Esophagus squamous epithelium (tissue), 5 donors: ENCODE measurements around the gene UNC93A. TPM values are rescaled to one million over a fixed set of nuclear protein-coding genes. Genes with fewer than 3 reads are reported as not detected.
"Not testable (repeated sequence)": the region's sequence is repeated elsewhere in the genome, so short reads cannot be mapped to it uniquely, and the experiment has no call there.

ENCODE experiments used
- DNase-seq: peaks from one replicate; lab custom pipeline; 2025; lab: John Stamatoyannopoulos, UW
- H3K27ac ChIP-seq, 4 donors: fragments of 200-600 bp; sonication (generic); one replicate each; pipeline ENCODE4 v1.5.1; 2016 to 2019; ENCODE audit warnings: mild to moderate bottlenecking in 1 of 4
- H3K27me3 ChIP-seq, 4 donors: fragments of 200-600 bp; sonication (generic); 1 replicate in 3 of 4; 2 replicates in 1 of 4; pipeline versions ENCODE4 v1.5.1 to v1.6.0; 2017 to 2021; ENCODE audit warnings: antibody characterized with exemption in 1 of 4
- H3K36me3 ChIP-seq, 3 donors: fragments of 200-600 bp; sonication (generic); one replicate each; pipeline ENCODE4 v1.5.1; 2016 to 2019
- H3K4me1 ChIP-seq, 3 donors: fragments of 200-600 bp; sonication (generic); one replicate each; pipeline ENCODE4 v1.5.1; 2017 to 2019
- H3K4me3 ChIP-seq, 4 donors: fragments of 200-600 bp; sonication (generic); 1 replicate in 3 of 4; 2 replicates in 1 of 4; pipeline ENCODE4 v1.5.1; 2016 to 2019; ENCODE audit warnings: mild to moderate bottlenecking in 2 of 4, moderate library complexity in 1 of 4
- H3K9me3 ChIP-seq, 3 donors: fragments of 200-600 bp; sonication (generic); one replicate each; pipeline ENCODE4 v1.5.1; 2016 to 2019
- POLR2A ChIP-seq, 4 donors: fragments of 450-650 bp; IDR thresholded peaks; one replicate each; pipeline ENCODE4 v1.6.1; 2017; ENCODE audit warnings: antibody characterized with exemption in 4 of 4, mild to moderate bottlenecking in 4 of 4, moderate library complexity in 3 of 4
- WGBS, 2 donors: methylation state at CpG; one replicate each; pipeline ENCODE4 v1.1.5; 2018; 5-methylcytosine and 5-hydroxymethylcytosine counted together
- intact Hi-C: fragments of 100-400 bp; cut with DNase I; formaldehyde crosslinking; loops from one replicate; pipeline ENCODE4 v1.15.0; 2022
- total RNA-seq, 4 donors: library from RNA; depleted of rRNA; stranded (reverse); fragments of >200 nt; gene quantifications; one replicate each; pipeline ENCODE4 v1.1.0, GENCODE V29; 2016
- TF ChIP-seq, protein P1 (sequence below), 6 experiments: fragments of 450-650 bp in 4 of 6; fragments of 200-600 bp in 2 of 6; sonication (generic) in 2 of 6; IDR thresholded peaks; one replicate each; pipeline ENCODE4 v1.5.1; 2016 to 2019; ENCODE audit warnings: antibody characterized with exemption in 6 of 6, mild to moderate bottlenecking in 4 of 6, moderate library complexity in 4 of 6
- donor health status: DM: yes; HTN: yes; CAD: no.

UNC93A gene
- total RNA-seq, 4 donors from 2014 or later = 0.76 to 5.2 (median 0.93) TPM

DNA sequence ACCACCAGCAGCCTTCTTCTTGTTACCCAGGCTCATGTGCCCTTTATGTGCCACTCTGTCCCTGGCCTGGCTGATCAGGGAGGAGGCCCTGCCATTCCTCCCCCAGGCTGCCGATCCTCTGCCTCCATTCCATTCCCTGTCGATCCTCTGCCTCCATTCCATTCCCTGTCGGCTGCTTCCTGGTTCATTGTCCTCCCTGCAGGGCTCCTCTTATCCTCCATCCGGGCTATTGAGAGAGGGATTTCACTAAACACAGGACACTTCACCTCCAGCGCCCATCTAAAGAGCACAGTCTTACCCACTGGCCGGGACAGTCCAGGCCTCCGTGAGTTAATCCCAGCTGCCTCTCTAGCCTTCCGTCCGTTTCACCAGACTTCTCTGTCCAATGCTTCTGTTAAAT lies 26.1 kb downstream of the UNC93A start:
- H3K27me3 ChIP-seq = no peaks in the 10 kb centered on the region
- TF ChIP-seq, protein P1, sequence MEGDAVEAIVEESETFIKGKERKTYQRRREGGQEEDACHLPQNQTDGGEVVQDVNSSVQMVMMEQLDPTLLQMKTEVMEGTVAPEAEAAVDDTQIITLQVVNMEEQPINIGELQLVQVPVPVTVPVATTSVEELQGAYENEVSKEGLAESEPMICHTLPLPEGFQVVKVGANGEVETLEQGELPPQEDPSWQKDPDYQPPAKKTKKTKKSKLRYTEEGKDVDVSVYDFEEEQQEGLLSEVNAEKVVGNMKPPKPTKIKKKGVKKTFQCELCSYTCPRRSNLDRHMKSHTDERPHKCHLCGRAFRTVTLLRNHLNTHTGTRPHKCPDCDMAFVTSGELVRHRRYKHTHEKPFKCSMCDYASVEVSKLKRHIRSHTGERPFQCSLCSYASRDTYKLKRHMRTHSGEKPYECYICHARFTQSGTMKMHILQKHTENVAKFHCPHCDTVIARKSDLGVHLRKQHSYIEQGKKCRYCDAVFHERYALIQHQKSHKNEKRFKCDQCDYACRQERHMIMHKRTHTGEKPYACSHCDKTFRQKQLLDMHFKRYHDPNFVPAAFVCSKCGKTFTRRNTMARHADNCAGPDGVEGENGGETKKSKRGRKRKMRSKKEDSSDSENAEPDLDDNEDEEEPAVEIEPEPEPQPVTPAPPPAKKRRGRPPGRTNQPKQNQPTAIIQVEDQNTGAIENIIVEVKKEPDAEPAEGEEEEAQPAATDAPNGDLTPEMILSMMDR (IDR thresholded peaks at IDR 0.05) = no peak
- no peak for TF ChIP-seq POLR2A (IDR thresholded peaks at IDR 0.05)
- DNase-seq = no peak
- intact Hi-C loops = no loop called here
- H3K36me3 ChIP-seq = no peaks in the 10 kb centered on the region
- H3K4me3 ChIP-seq = no peak overlapping the region
- no peaks in the 10 kb centered on the region for H3K4me1 ChIP-seq
- 64 to 86% methylated on average over 9 of the region's 9 CpGs for WGBS, 2 donors
- no peaks in the 10 kb centered on the region for H3K9me3 ChIP-seq
- H3K27ac ChIP-seq = no peak overlapping the region

GRCh38 chr6:167318354-167318753 lies 27.2 kb downstream of the UNC93A start:
- H3K4me3 ChIP-seq, H3K27ac ChIP-seq, DNase-seq, intact Hi-C loops, H3K27me3 ChIP-seq, H3K9me3 ChIP-seq, H3K36me3 ChIP-seq, H3K4me1 ChIP-seq: not testable (repeated sequence)
- 70 to 100% methylated on average over 4 to 10 of the region's 10 CpGs for WGBS, 2 donors

DNA sequence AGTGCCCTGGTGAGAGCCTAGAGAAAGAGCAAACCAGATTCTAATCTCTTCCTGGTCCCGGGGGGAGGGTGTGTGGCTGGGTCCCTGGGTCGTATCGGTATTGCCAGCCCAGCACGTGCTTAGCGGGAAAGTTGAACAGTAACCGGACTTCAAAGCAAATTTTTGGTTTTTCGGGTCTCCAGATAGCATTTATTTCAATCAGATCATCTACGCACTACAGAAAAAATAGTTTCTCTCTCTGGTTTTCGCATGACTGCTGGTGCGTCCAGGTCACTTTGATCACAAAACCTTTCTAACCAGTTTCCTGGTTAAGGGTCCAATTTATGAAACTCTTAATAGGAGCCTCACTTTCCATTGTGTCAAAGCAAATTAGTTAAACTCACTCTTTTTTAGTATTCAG lies 27.7 kb downstream of the UNC93A start:
- intact Hi-C loops, H3K27me3 ChIP-seq, H3K9me3 ChIP-seq, H3K27ac ChIP-seq, H3K4me1 ChIP-seq, H3K4me3 ChIP-seq, DNase-seq, H3K36me3 ChIP-seq: not testable (repeated sequence)
- 85 to 93% methylated on average over 9 to 10 of the region's 10 CpGs for WGBS, 2 donors

GRCh38 chr6:167319856-167320753 lies 29.0 kb downstream of the UNC93A start:
- intact Hi-C loops, H3K4me1 ChIP-seq, H3K9me3 ChIP-seq, H3K27me3 ChIP-seq, DNase-seq, H3K36me3 ChIP-seq, H3K4me3 ChIP-seq, H3K27ac ChIP-seq: not testable (repeated sequence)
- 100% methylated on average over 1 of the region's 32 CpGs; no CpG with 5 or more reads in 1 of the 2 donors for WGBS, 2 donors

GRCh38 chr6:167320754-167321056 lies 29.6 kb downstream of the UNC93A start:
- WGBS, 2 donors = 80% methylated on average over 8 of the region's 13 CpGs; no CpG with 5 or more reads in 1 of the 2 donors
- H3K4me1 ChIP-seq, intact Hi-C loops, H3K27ac ChIP-seq, H3K4me3 ChIP-seq, H3K36me3 ChIP-seq, DNase-seq, H3K27me3 ChIP-seq, H3K9me3 ChIP-seq: not testable (repeated sequence)

GRCh38 chr6:167321185-167321584 lies 30.1 kb downstream of the UNC93A start:
- H3K9me3 ChIP-seq, H3K36me3 ChIP-seq, H3K4me3 ChIP-seq, DNase-seq, H3K4me1 ChIP-seq, H3K27me3 ChIP-seq, H3K27ac ChIP-seq, intact Hi-C loops: not testable (repeated sequence)
- 71 to 80% methylated on average over 6 to 7 of the region's 9 CpGs for WGBS, 2 donors

- H3K9me3 ChIP-seq = no peaks in the 10 kb centered on the region
- H3K27ac ChIP-seq = no peak overlapping the region
- intact Hi-C loops = no loop called here
- no peak overlapping the region for H3K4me3 ChIP-seq
- no peak for TF ChIP-seq POLR2A (IDR thresholded peaks at IDR 0.05)
- TF ChIP-seq, protein P1 (IDR thresholded peaks at IDR 0.05) = no peak
- DNase-seq = no peak
- H3K4me1 ChIP-seq = no peaks in the 10 kb centered on the region
- 89 to 90% methylated on average over 7 of the region's 7 CpGs for WGBS, 2 donors
- no peaks in the 10 kb centered on the region for H3K36me3 ChIP-seq
- H3K27me3 ChIP-seq = no peaks in the 10 kb centered on the region
These were observed 32.0 kb downstream of the UNC93A start for GRCh38 chr6:167323111-167323510.
